C4-2B (cell line): ENCODE data around the gene TRIM29.
"Not testable (repeated sequence)": the region's sequence is repeated elsewhere in the genome, so short reads cannot be mapped to it uniquely, and the experiment has no call there.

Experiments used
- H3K27ac ChIP-seq: fragments of 450-650 bp; 2 replicates; pipeline ENCODE4 v1.5.1; 2017
- CTCF ChIP-seq: fragments of 450-650 bp; conservative IDR thresholded peaks from 2 replicates; pipeline ENCODE4 v1.5.1; 2017; ENCODE audit warnings: mild to moderate bottlenecking
- ZFX ChIP-seq: fragments of 450-650 bp; IDR thresholded peaks from 2 replicates; pipeline ENCODE4 v1.6.1; 2017

The TRIM29 gene

GRCh38 chr11:120149246-120149645 is 11.3 kb upstream of the TRIM29 start:
- TF ChIP-seq CTCF = no peak
- TF ChIP-seq ZFX = no peak
- no peak overlapping the region for H3K27ac ChIP-seq

- TF ChIP-seq CTCF = no peak
- no peak for TF ChIP-seq ZFX
- no peak overlapping the region for H3K27ac ChIP-seq
Measured at GRCh38 chr11:120147950-120148270, 10.0 kb upstream of the TRIM29 start.

GRCh38 chr11:120147094-120147949 is 9.4 kb upstream of the TRIM29 start:
- TF ChIP-seq CTCF = no peak
- TF ChIP-seq ZFX = no peak
- no peak overlapping the region for H3K27ac ChIP-seq

GRCh38 chr11:120146413-120147093 is 8.6 kb upstream of the TRIM29 start:
- TF ChIP-seq CTCF (no peak), ZFX (no peak)
- H3K27ac ChIP-seq = no peak overlapping the region

- TF ChIP-seq ZFX (no peak), CTCF (no peak)
- H3K27ac ChIP-seq = no peak overlapping the region
Measured at GRCh38 chr11:120144501-120144900, 6.6 kb upstream of the TRIM29 start.

GRCh38 chr11:120143472-120143871 is 5.6 kb upstream of the TRIM29 start:
- not testable (repeated sequence) for H3K27ac ChIP-seq

- no peak for TF ChIP-seq ZFX
- no peak for TF ChIP-seq CTCF
- H3K27ac ChIP-seq = no peak overlapping the region
Measured at GRCh38 chr11:120142441-120143100, 4.7 kb upstream of the TRIM29 start.
